HepG2 (cell line): ENCODE data around the gene TOB1. TPM values are rescaled to one million over a fixed set of nuclear protein-coding genes. Genes with fewer than 3 reads are reported as not detected.

Experiments
- ATF4 ChIP-seq, 2 experiments: fragments of 450-650 bp in 1 of 2; sonication (generic) in 1 of 2; formaldehyde crosslinking; IDR thresholded peaks; 2 replicates each; pipeline versions ENCODE4 v1.5.0 to v1.8.0; 2020 to 2022; ENCODE audit warnings: mild to moderate bottlenecking in 1 of 2, missing genetic modification reagents in 1 of 2
- CENPX ChIP-seq: sonication (generic); formaldehyde crosslinking; IDR thresholded peaks from 2 replicates; pipeline ENCODE4 v1.9.0; 2021; ENCODE audit warnings: mild to moderate bottlenecking, missing genetic modification reagents, moderate library complexity
- ELF3 ChIP-seq: IDR thresholded peaks from 2 replicates; pipeline ENCODE4 v1.6.1; 2016; ENCODE audit warnings: missing genetic modification reagents, missing compliant biosample characterization
- EP300 ChIP-seq, 3 experiments: sonication (generic) in 1 of 3; formaldehyde crosslinking in 1 of 3; IDR thresholded peaks; 2 replicates each; pipeline versions ENCODE4 v1.5.1 to v1.6.1; 2011 to 2020; ENCODE audit warnings: low read depth in 2 of 3, low read length in 2 of 3, borderline replicate concordance in 1 of 3, improper control_type of control experiment in 1 of 3, mild to moderate bottlenecking in 1 of 3, missing genetic modification reagents in 1 of 3, moderate library complexity in 1 of 3
- KDM3A ChIP-seq: IDR thresholded peaks from 2 replicates; pipeline ENCODE4 v1.6.1; 2018; ENCODE audit warnings: low read depth, missing compliant biosample characterization
- KMT2A ChIP-seq: sonication (generic); formaldehyde crosslinking; IDR thresholded peaks from 2 replicates; pipeline ENCODE4 v1.4.0; 2020; ENCODE audit warnings: missing genetic modification reagents
- PAF1 ChIP-seq: IDR thresholded peaks from 2 replicates; pipeline ENCODE4 v1.6.1; 2016; ENCODE audit warnings: missing genetic modification reagents, missing compliant biosample characterization
- RAD21 ChIP-seq: fragments of 450-650 bp; formaldehyde crosslinking; IDR thresholded peaks from 2 replicates; pipeline ENCODE4 v1.5.0; 2020; ENCODE audit warnings: mild to moderate bottlenecking
- RBM22 ChIP-seq: fragments of 200-400 bp; formaldehyde crosslinking; optimal IDR thresholded peaks from 2 replicates; pipeline ENCODE3; 2017; ENCODE audit warnings: mild to moderate bottlenecking, low read length, moderate library complexity
- RFXANK ChIP-seq: IDR thresholded peaks from 2 replicates; pipeline ENCODE4 v1.6.1; 2016
- SRF ChIP-seq: IDR thresholded peaks from 2 replicates; pipeline ENCODE4 v1.6.1; 2011; ENCODE audit warnings: mild to moderate bottlenecking, low read depth, low read length, moderate library complexity
- TBP ChIP-seq: sonication (generic); formaldehyde crosslinking; IDR thresholded peaks from 2 replicates; pipeline ENCODE4 v1.5.0; 2020; ENCODE audit warnings: missing genetic modification reagents
- TEF ChIP-seq: sonication (generic); formaldehyde crosslinking; IDR thresholded peaks from 2 replicates; pipeline ENCODE4 v1.5.0; 2020; ENCODE audit warnings: missing genetic modification reagents
- ZNF768 ChIP-seq: sonication (generic); formaldehyde crosslinking; IDR thresholded peaks from 2 replicates; pipeline ENCODE4 v1.4.0; 2020; ENCODE audit warnings: missing genetic modification reagents
- polyA plus RNA-seq, 8 experiments: library from polyadenylated mRNA; depleted of rRNA in 3 of 8; stranded (reverse) in 7 of 8; unstranded in 1 of 8; fragments of >200 nt; fragmentation: Illumina TruSeq in 4 of 8; extraction: Trizol in 4 of 8; gene quantifications; 2 replicates each; pipeline versions ENCODE4 v1.2.1 to v1.2.3, GENCODE V29; 2011 to 2016; ENCODE audit warnings: low read depth in 4 of 8, missing spikeins in 1 of 8, mixed read lengths in 1 of 8; ENCODE audit not compliant: insufficient read depth in 1 of 8
- total RNA-seq, 5 experiments: library from RNA; depleted of rRNA; stranded (reverse); fragments of >200 nt; fragmentation: Illumina TruSeq; extraction: Trizol; gene quantifications; 2 replicates each; pipeline ENCODE4 v1.2.3, GENCODE V29; 2016; ENCODE audit warnings: low read depth in 1 of 5
- TF ChIP-seq, protein P1 (sequence below): sonication (generic); formaldehyde crosslinking; IDR thresholded peaks from one replicate; pipeline ENCODE4 v1.5.1; 2020; ENCODE audit warnings: mild to moderate bottlenecking, missing genetic modification reagents; ENCODE audit errors: not compliant biosample characterization
- TF ChIP-seq, protein P2 (sequence below): sonication (generic); formaldehyde crosslinking; IDR thresholded peaks from 2 replicates; pipeline ENCODE4 v1.8.1; 2022; ENCODE audit warnings: low read depth, mild to moderate bottlenecking, missing genetic modification reagents

TOB1 gene
- total and polyA plus RNA-seq, 2 of the 13 experiments (the other 11 are each of a cell fraction or from before 2014, with no cell fraction given), result 21.9 to 57.7 TPM

- TF ChIP-seq, protein P1, sequence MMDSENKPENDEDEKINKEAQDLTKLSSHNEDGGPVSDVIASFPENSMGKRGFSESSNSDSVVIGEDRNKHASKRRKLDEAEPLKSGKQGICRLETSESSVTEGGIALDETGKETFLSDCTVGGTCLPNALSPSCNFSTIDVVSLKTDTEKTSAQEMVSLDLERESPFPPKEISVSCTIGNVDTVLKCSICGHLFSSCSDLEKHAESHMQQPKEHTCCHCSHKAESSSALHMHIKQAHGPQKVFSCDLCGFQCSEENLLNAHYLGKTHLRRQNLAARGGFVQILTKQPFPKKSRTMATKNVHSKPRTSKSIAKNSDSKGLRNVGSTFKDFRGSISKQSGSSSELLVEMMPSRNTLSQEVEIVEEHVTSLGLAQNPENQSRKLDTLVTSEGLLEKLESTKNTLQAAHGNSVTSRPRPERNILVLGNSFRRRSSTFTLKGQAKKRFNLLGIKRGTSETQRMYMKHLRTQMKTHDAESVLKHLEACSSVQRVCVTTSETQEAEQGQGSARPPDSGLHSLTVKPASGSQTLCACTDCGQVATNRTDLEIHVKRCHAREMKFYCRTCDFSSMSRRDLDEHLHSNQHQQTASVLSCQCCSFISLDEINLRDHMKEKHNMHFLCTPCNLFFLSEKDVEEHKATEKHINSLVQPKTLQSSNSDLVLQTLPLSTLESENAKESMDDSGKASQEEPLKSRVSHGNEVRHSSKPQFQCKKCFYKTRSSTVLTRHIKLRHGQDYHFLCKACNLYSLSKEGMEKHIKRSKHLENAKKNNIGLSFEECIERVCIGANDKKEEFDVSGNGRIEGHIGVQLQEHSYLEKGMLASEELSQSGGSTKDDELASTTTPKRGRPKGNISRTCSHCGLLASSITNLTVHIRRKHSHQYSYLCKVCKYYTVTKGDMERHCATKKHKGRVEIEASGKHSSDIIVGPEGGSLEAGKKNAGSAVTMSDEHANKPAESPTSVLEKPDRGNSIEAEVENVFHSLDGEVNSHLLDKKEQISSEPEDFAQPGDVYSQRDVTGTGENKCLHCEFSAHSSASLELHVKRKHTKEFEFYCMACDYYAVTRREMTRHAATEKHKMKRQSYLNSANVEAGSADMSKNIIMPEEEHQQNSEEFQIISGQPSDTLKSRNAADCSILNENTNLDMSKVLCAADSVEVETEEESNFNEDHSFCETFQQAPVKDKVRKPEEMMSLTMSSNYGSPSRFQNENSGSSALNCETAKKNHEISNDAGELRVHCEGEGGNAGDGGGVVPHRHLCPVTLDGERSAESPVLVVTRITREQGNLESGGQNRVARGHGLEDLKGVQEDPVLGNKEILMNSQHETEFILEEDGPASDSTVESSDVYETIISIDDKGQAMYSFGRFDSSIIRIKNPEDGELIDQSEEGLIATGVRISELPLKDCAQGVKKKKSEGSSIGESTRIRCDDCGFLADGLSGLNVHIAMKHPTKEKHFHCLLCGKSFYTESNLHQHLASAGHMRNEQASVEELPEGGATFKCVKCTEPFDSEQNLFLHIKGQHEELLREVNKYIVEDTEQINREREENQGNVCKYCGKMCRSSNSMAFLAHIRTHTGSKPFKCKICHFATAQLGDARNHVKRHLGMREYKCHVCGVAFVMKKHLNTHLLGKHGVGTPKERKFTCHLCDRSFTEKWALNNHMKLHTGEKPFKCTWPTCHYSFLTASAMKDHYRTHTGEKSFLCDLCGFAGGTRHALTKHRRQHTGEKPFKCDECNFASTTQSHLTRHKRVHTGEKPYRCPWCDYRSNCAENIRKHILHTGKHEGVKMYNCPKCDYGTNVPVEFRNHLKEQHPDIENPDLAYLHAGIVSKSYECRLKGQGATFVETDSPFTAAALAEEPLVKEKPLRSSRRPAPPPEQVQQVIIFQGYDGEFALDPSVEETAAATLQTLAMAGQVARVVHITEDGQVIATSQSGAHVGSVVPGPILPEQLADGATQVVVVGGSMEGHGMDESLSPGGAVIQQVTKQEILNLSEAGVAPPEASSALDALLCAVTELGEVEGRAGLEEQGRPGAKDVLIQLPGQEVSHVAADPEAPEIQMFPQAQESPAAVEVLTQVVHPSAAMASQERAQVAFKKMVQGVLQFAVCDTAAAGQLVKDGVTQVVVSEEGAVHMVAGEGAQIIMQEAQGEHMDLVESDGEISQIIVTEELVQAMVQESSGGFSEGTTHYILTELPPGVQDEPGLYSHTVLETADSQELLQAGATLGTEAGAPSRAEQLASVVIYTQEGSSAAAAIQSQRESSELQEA, result no peak
- TF ChIP-seq RBM22 (no peak), PAF1 (CRISPR knock-in tag) (no peak; the same call in 1 of the 2 replicates), TEF (CRISPR knock-in tag) (no peak), SRF (no peak), TBP (CRISPR knock-in tag) (0 out of 2 replicates have a peak, but pooled peaks have one; percentile 48), ZNF768 (peak; percentile 15; the same call in 1 of the 2 replicates), RAD21 (CRISPR knock-in tag) (0 out of 2 replicates have a peak, but pooled peaks have one; percentile 7), KMT2A (CRISPR knock-in tag) (peak; percentile 47; the same call in 1 of the 2 replicates), ELF3 (CRISPR knock-in tag) (no peak), EP300 (IDR thresholded peaks at IDR 0.05; ENCODE audit: low read depth in 2 of 2, low read length in 2 of 2) (0 out of 4 replicates have a peak, but pooled peaks of 1 of the 2 experiments have one; percentile 21), EP300 (CRISPR knock-in tag; IDR thresholded peaks at IDR 0.05; ENCODE audit: borderline replicate concordance) (no peak), KDM3A (peak; percentile 60; the same call in 1 of the 2 replicates), ATF4 (CRISPR knock-in tag; IDR thresholded peaks at IDR 0.05) (peak in 1 of 2 experiments; percentile 1; a peak in 2 of 4 replicates), CENPX (CRISPR knock-in tag) (no peak), RFXANK (no peak)
- TF ChIP-seq, protein P2, sequence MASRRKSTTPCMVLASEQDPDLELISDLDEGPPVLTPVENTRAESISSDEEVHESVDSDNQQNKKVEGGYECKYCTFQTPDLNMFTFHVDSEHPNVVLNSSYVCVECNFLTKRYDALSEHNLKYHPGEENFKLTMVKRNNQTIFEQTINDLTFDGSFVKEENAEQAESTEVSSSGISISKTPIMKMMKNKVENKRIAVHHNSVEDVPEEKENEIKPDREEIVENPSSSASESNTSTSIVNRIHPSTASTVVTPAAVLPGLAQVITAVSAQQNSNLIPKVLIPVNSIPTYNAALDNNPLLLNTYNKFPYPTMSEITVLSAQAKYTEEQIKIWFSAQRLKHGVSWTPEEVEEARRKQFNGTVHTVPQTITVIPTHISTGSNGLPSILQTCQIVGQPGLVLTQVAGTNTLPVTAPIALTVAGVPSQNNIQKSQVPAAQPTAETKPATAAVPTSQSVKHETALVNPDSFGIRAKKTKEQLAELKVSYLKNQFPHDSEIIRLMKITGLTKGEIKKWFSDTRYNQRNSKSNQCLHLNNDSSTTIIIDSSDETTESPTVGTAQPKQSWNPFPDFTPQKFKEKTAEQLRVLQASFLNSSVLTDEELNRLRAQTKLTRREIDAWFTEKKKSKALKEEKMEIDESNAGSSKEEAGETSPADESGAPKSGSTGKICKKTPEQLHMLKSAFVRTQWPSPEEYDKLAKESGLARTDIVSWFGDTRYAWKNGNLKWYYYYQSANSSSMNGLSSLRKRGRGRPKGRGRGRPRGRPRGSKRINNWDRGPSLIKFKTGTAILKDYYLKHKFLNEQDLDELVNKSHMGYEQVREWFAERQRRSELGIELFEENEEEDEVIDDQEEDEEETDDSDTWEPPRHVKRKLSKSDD (CRISPR knock-in tag), result no peak
Observed at GRCh38 chr17:50865060-50865867, 890 bp downstream of the TOB1 start (continued).
